GM06990 (cell line): ENCODE data around the gene AS3MT.
A peak's percentile ranks its signal among the peaks of the same experiment; 100 is the strongest.

Experiments
- DNase-seq: peaks from one replicate; pipeline ENCODE4 v3.0.0-alpha.2; 2011; ENCODE audit not compliant: insufficient read length; ENCODE audit errors: extremely low read depth
- H3K27me3 ChIP-seq: replicated peaks from 2 replicates; pipeline ENCODE4 v1.6.0; 2011; ENCODE audit warnings: low read length; ENCODE audit not compliant: control insufficient read depth, insufficient read depth
- H3K36me3 ChIP-seq: 2 replicates; pipeline ENCODE4 v1.5.1; 2011; ENCODE audit warnings: low read length; ENCODE audit not compliant: control insufficient read depth, insufficient read depth
- H3K4me3 ChIP-seq: replicated peaks from 2 replicates; pipeline ENCODE4 v1.5.1; 2011; ENCODE audit warnings: low read depth, mild to moderate bottlenecking, control low read depth, low read length
- TF ChIP-seq, protein P1 (sequence below): IDR thresholded peaks from 2 replicates; pipeline ENCODE4 v1.5.1; 2011; ENCODE audit warnings: low read length, control low read depth, mild to moderate bottlenecking, inconsistent platforms; ENCODE audit not compliant: insufficient read depth, poor library complexity, severe bottlenecking

AS3MT gene

DNA sequence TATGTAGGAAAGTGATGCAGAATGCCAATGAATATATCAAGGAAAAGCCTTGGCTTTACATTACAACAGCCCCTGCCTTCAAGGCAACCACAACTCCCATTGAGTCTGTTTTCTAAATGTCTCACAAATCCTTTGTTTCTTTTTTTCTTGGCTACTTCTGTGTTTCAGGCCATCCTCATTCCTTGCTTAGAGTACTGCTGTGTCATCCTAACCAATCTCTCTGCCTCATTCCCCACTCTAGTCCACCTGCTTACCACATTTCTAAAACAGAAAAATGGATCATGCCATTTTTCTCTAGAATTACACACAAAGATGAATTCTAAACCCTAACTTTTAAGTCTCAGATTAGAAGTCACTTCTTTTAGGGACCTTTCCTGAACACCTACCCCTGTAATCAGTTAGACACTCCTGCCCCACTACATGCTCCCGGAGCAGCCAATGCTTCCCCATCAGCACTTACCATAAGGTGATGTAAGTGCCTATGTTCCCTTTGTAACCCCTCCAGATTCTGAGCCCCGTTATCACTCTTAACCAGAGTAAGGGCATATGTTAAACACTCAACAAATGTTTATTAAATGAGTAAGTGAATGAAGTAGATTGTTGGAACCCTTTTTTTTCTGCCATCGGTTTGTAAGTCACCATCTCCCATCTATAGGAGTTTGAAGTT, 12.4 kb upstream of the AS3MT start:
- H3K36me3 ChIP-seq = no peaks in the 10 kb centered on the region; the same call in 1 of the 2 replicates
- H3K27me3 ChIP-seq = no peaks in the 10 kb centered on the region
- TF ChIP-seq, protein P1, sequence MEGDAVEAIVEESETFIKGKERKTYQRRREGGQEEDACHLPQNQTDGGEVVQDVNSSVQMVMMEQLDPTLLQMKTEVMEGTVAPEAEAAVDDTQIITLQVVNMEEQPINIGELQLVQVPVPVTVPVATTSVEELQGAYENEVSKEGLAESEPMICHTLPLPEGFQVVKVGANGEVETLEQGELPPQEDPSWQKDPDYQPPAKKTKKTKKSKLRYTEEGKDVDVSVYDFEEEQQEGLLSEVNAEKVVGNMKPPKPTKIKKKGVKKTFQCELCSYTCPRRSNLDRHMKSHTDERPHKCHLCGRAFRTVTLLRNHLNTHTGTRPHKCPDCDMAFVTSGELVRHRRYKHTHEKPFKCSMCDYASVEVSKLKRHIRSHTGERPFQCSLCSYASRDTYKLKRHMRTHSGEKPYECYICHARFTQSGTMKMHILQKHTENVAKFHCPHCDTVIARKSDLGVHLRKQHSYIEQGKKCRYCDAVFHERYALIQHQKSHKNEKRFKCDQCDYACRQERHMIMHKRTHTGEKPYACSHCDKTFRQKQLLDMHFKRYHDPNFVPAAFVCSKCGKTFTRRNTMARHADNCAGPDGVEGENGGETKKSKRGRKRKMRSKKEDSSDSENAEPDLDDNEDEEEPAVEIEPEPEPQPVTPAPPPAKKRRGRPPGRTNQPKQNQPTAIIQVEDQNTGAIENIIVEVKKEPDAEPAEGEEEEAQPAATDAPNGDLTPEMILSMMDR = no peak
- no peak for DNase-seq
- H3K4me3 ChIP-seq = no peak overlapping the region

GRCh38 chr10:102859911-102860310, 9.4 kb upstream of the AS3MT start:
- Histone ChIP-seq H3K27me3 (no peaks in the 10 kb centered on the region), H3K4me3 (no peak overlapping the region), H3K36me3 (no peaks in the 10 kb centered on the region; the same call in 1 of the 2 replicates)
- TF ChIP-seq, protein P1 = no peak
- no peak for DNase-seq

GRCh38 chr10:102863660-102864059, 5.6 kb upstream of the AS3MT start:
- Histone ChIP-seq H3K4me3 (no peak overlapping the region), H3K36me3 (no peaks in the 10 kb centered on the region; the same call in 1 of the 2 replicates), H3K27me3 (no peaks in the 10 kb centered on the region)
- TF ChIP-seq, protein P1 = no peak
- DNase-seq = no peak

DNA sequence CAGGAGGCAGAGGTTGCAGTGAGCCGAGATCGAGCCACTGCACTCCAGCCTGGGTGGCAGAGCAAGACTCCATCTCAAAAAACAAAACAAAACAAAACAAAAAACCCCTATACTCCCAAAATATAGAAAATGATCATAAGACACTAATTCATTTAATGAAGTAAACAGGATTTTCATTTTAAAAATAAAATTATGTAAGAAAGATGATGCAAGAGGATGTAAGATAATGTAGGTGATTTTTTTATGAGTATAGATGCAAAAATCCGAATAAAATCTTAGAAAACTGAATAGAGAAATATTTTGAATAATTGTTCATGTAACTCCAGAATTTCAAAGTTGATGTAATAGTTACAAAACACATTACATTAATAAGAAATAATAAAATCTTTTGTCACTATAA, 3.6 kb upstream of the AS3MT start:
- no peak overlapping the region for H3K4me3 ChIP-seq
- TF ChIP-seq, protein P1 = no peak

DNA sequence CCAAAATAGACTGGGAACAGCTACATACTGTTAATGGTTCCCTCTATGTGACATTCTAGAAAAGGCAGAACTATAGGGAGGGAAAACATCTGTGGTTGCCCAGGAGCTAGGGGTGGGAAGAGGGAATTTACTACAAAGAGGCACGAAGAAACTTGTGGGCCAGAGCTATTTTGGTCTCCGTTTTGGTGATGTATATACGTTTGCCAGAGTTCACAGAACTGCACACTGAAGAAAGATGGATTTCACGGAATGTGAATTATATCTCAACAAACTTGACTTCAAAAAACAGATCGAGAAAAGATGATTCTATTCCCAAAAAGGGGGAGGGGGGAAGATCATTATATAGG, 386 bp upstream of the AS3MT start:
- TF ChIP-seq, protein P1 = no peak
- Histone ChIP-seq H3K4me3 (peak overlapping the region; percentile 44), H3K36me3 (no peaks in the 10 kb centered on the region), H3K27me3 (no peaks in the 10 kb centered on the region)
- no peak for DNase-seq

More for the DNA sequence above, 3.6 kb upstream of the AS3MT start:
- Histone ChIP-seq H3K36me3 (no peaks in the 10 kb centered on the region; the same call in 1 of the 2 replicates), H3K27me3 (no peaks in the 10 kb centered on the region)
- no peak for DNase-seq

DNA sequence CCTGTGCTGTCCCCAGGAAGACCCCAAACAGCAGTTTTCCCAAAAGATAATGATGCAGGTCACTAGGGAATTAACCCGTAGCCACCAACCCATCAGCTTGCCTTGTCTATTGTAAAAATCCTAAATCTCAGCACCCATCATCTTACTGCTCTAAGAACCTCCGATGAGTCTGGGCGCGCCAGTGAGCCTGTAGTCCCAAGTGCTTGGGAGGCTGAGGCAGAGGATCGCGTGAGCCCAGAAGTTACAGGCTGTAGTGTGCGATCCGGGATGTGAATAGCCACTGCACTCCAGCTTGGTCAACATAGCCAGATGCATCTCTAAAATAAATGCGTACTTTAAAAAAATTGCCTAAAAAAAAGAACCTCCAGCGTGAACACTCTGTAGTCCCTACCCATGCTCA, 951 bp downstream of the AS3MT start:
- Histone ChIP-seq H3K36me3 (no peaks in the 10 kb centered on the region), H3K27me3 (no peaks in the 10 kb centered on the region), H3K4me3 (no peak overlapping the region)
- DNase-seq = no peak
- TF ChIP-seq, protein P1 = no peak
